ENCODE data around the gene CLEC3B. TPM values are rescaled to one million over a fixed set of nuclear protein-coding genes. Genes with fewer than 3 reads are reported as not detected.

The CLEC3B gene
- total RNA-seq, 2 donors from 2014 or later, result 13.7 to 19.2 TPM

- DNase-seq, result no peak
- intact Hi-C loops (cut with DNase I, micrococcal nuclease), result no loop called here
- no peak for ATAC-seq
Measured at GRCh38 chr3:45001738-45002137, 24.4 kb upstream of the CLEC3B start.

- DNase-seq, result no peak
- ATAC-seq, result no peak
- intact Hi-C loops (cut with DNase I, micrococcal nuclease), result no loop called here
Measured at GRCh38 chr3:45002139-45002660, 23.9 kb upstream of the CLEC3B start.

- intact Hi-C loops (cut with DNase I, micrococcal nuclease), result no loop called here
- ATAC-seq (no peak), DNase-seq (no peak)
Measured at GRCh38 chr3:45002720-45003119, 23.4 kb upstream of the CLEC3B start.

GRCh38 chr3:45003406-45003805 lies 22.7 kb upstream of the CLEC3B start:
- ATAC-seq (no peak), DNase-seq (no peak)
- intact Hi-C loops (cut with DNase I, micrococcal nuclease), result no loop called here

- intact Hi-C loops (cut with DNase I, micrococcal nuclease), result no loop called here
- ATAC-seq (no peak), DNase-seq (no peak)
Measured at GRCh38 chr3:45003859-45004258, 22.2 kb upstream of the CLEC3B start.

- intact Hi-C loops (cut with DNase I, micrococcal nuclease), result no loop called here
- ATAC-seq (no peak), DNase-seq (no peak)
Measured at GRCh38 chr3:45007091-45007490, 19.0 kb upstream of the CLEC3B start.

- no peak for ATAC-seq
- DNase-seq, result no peak
- intact Hi-C loops (cut with DNase I, micrococcal nuclease), result no loop called here
Measured at GRCh38 chr3:45008117-45008516, 18.0 kb upstream of the CLEC3B start.

- intact Hi-C loops (cut with DNase I, micrococcal nuclease), result no loop called here
- ATAC-seq, result no peak
- DNase-seq, result no peak
Measured at GRCh38 chr3:45009868-45010267, 16.2 kb upstream of the CLEC3B start.

GRCh38 chr3:45010811-45011333 lies 15.2 kb upstream of the CLEC3B start:
- intact Hi-C loops (cut with DNase I, micrococcal nuclease), result no loop called here
- ATAC-seq (no peak), DNase-seq (no peak)

GRCh38 chr3:45011756-45012508 lies 14.2 kb upstream of the CLEC3B start:
- ATAC-seq, result peak; percentile 23
- no peak for DNase-seq
- intact Hi-C loops (cut with DNase I, micrococcal nuclease), result no loop called here

GRCh38 chr3:45012577-45012976 lies 13.5 kb upstream of the CLEC3B start:
- intact Hi-C loops (cut with DNase I, micrococcal nuclease), result no loop called here
- no peak for ATAC-seq
- DNase-seq, result no peak

- DNase-seq (no peak), ATAC-seq (no peak)
- intact Hi-C loops (cut with DNase I, micrococcal nuclease), result no loop called here
Measured at GRCh38 chr3:45016916-45017315, 9.2 kb upstream of the CLEC3B start.

- DNase-seq (no peak), ATAC-seq (no peak)
- intact Hi-C loops (cut with DNase I, micrococcal nuclease), result no loop called here
Measured at GRCh38 chr3:45017821-45018220, 8.3 kb upstream of the CLEC3B start.

- ATAC-seq, result no peak
- intact Hi-C loops (cut with DNase I, micrococcal nuclease), result no loop called here
- no peak for DNase-seq
Measured at GRCh38 chr3:45020534-45020933, 5.6 kb upstream of the CLEC3B start.

GRCh38 chr3:45021524-45022297 lies 4.4 kb upstream of the CLEC3B start:
- ATAC-seq (no peak), DNase-seq (no peak)

GRCh38 chr3:45023675-45024074 lies 2.4 kb upstream of the CLEC3B start:
- intact Hi-C loops (cut with DNase I, micrococcal nuclease), result no loop called here
- ATAC-seq (no peak), DNase-seq (no peak)

More at GRCh38 chr3:45021524-45022297, 4.4 kb upstream of the CLEC3B start:
- intact Hi-C loops (cut with DNase I, micrococcal nuclease), result no loop called here

- intact Hi-C loops (cut with DNase I, micrococcal nuclease), result no loop called here
- ATAC-seq (no peak), DNase-seq (no peak)
Measured at GRCh38 chr3:45024542-45025255, 1.4 kb upstream of the CLEC3B start.

- DNase-seq (peak; percentile 37 to 59), ATAC-seq (no peak)
- intact Hi-C loops (cut with DNase I, micrococcal nuclease), result no loop called here
Measured at GRCh38 chr3:45026957-45027356, 854 bp downstream of the CLEC3B start.

GRCh38 chr3:45027441-45027840 lies 1.3 kb downstream of the CLEC3B start:
- no peak for DNase-seq
- no peak for ATAC-seq
- intact Hi-C loops (cut with DNase I, micrococcal nuclease), result no loop called here

All from left colon (tissue), 2 donors.